ENCODE measurements around the gene VEGFC. TPM values are rescaled to one million over a fixed set of nuclear protein-coding genes. Genes with fewer than 3 reads are reported as not detected.

VEGFC gene
- total RNA-seq, 6 experiments from 2014 or later, result 1.4 to 3.1 (median 2.0) TPM

- no peak for DNase-seq
- H3K9me3 ChIP-seq, result no peaks in the 10 kb centered on the region
- 43% methylated on average over 2 of the region's 2 CpGs for WGBS (ENCODE audit: insufficient coverage, low coverage, low lambda C conversion rate, missing lambda C conversion rate)
- no peak overlapping the region for H3K27ac ChIP-seq
- no peaks in the 10 kb centered on the region for H3K36me3 ChIP-seq
- H3K4me1 ChIP-seq, result no peaks in the 10 kb centered on the region
- H3K4me3 ChIP-seq, result no peak overlapping the region
- no peaks in the 10 kb centered on the region for H3K27me3 ChIP-seq
- intact Hi-C loops (cut with DNase I), result no loop called here
- no peak for TF ChIP-seq POLR2A (IDR thresholded peaks at IDR 0.05)
- TF ChIP-seq CTCF (IDR thresholded peaks at IDR 0.05), result no peak
- no peak for ATAC-seq
Measured at GRCh38 chr4:176758731-176759130, 34.0 kb downstream of the VEGFC start.

DNA sequence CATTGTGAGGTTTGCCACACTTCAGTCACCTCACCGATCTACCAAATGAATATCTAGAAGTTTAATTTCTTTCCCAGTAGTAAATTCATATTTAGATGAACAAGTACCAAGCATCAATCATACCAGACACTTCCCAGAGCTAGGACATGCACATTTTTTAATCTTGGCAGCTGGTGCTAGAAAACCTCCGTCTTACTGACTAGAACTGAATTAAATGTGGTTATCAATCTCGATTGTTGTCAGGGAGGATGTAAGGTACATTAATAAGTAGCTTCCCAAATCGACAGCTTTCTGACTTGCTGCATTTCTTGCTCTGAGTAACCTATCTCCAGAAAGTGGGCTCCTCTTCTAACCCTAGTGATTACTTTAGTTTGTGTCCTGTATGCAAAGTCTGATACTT lies 34.4 kb downstream of the VEGFC start:
- ATAC-seq (no peak), DNase-seq (no peak)
- Histone ChIP-seq H3K27me3 (no peaks in the 10 kb centered on the region), H3K36me3 (no peaks in the 10 kb centered on the region), H3K27ac (no peak overlapping the region), H3K4me3 (no peak overlapping the region), H3K4me1 (no peaks in the 10 kb centered on the region), H3K9me3 (no peaks in the 10 kb centered on the region)
- 46% methylated on average over 4 of the region's 4 CpGs for WGBS (ENCODE audit: insufficient coverage, low coverage, low lambda C conversion rate, missing lambda C conversion rate)
- TF ChIP-seq POLR2A (IDR thresholded peaks at IDR 0.05) (no peak), CTCF (IDR thresholded peaks at IDR 0.05) (no peak)
- intact Hi-C loops (cut with DNase I), result no loop called here

- Histone ChIP-seq H3K27ac (no peak overlapping the region), H3K4me1 (no peaks in the 10 kb centered on the region), H3K36me3 (no peaks in the 10 kb centered on the region), H3K4me3 (no peak overlapping the region), H3K9me3 (no peaks in the 10 kb centered on the region), H3K27me3 (no peaks in the 10 kb centered on the region)
- TF ChIP-seq CTCF (IDR thresholded peaks at IDR 0.05) (no peak), POLR2A (IDR thresholded peaks at IDR 0.05) (no peak)
- intact Hi-C loops (cut with DNase I), result no loop called here
- WGBS (ENCODE audit: insufficient coverage, low coverage, low lambda C conversion rate, missing lambda C conversion rate), result 31% methylated on average over 2 of the region's 2 CpGs
- DNase-seq, result no peak
- ATAC-seq, result no peak
Measured at GRCh38 chr4:176755613-176756012, 37.1 kb downstream of the VEGFC start.

GRCh38 chr4:176755001-176755400 lies 37.7 kb downstream of the VEGFC start:
- Histone ChIP-seq H3K4me3 (no peak overlapping the region), H3K27me3 (no peaks in the 10 kb centered on the region), H3K9me3 (no peaks in the 10 kb centered on the region), H3K27ac (no peak overlapping the region), H3K36me3 (no peaks in the 10 kb centered on the region), H3K4me1 (no peaks in the 10 kb centered on the region)
- no peak for ATAC-seq
- TF ChIP-seq POLR2A (IDR thresholded peaks at IDR 0.05) (no peak), CTCF (IDR thresholded peaks at IDR 0.05) (no peak)
- DNase-seq, result no peak
- intact Hi-C loops (cut with DNase I), result no loop called here
- 32% methylated on average over 2 of the region's 2 CpGs for WGBS (ENCODE audit: insufficient coverage, low coverage, low lambda C conversion rate, missing lambda C conversion rate)

- 38% methylated on average over 3 of the region's 3 CpGs for WGBS (ENCODE audit: insufficient coverage, low coverage, low lambda C conversion rate, missing lambda C conversion rate)
- H3K9me3 ChIP-seq, result no peaks in the 10 kb centered on the region
- H3K4me3 ChIP-seq, result no peak overlapping the region
- no peaks in the 10 kb centered on the region for H3K4me1 ChIP-seq
- H3K27me3 ChIP-seq, result no peaks in the 10 kb centered on the region
- no peaks in the 10 kb centered on the region for H3K36me3 ChIP-seq
- ATAC-seq (no peak), DNase-seq (no peak)
- intact Hi-C loops (cut with DNase I), result no loop called here
- TF ChIP-seq POLR2A (IDR thresholded peaks at IDR 0.05) (no peak), CTCF (IDR thresholded peaks at IDR 0.05) (no peak)
- no peak overlapping the region for H3K27ac ChIP-seq
Measured at GRCh38 chr4:176753049-176753448, 39.7 kb downstream of the VEGFC start.
